ENCODE measurements around the gene CBX6.

DNA sequence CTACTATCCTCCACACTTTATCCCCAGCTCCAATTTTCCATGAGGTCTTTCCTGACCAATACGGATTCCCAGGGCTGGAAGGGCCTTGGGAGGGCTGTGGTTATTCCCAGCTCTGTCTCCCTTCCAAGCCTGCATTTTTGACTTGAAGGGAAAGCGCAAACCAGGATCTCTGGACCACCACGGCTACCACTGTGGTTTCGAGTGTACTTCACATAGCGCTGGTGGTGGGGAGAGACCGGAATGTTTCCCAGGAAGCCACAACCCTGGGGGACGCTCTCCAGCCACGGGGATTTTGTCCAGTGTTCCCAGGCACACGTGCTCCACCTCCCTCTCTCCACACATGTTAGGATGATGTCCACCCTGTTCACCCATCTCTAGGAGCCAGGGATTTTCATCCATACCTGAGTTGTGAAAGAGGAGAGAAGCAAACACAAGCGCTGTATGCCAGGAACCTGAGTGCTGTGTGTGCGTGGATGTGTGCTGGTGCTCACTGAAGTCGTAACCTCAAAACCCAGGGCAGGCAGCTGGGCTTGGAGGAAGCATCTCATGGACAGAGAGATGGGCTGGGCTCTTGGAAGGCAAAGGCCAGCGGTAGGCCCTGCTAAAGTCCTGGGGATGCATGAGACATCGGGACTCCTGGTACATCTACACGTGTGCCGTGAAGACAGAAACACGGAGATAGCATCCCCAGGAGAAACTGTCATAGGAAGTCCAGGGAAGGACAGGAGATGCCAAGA, 26.8 kb downstream of the CBX6 start:
- TF ChIP-seq GABPA (IDR thresholded peaks at IDR 0.05; ENCODE audit: borderline replicate concordance, insufficient read depth, low read length) (no peak), EP300 (IDR thresholded peaks at IDR 0.05; ENCODE audit: borderline replicate concordance in 1 of 2, low read depth in 2 of 2, low read length in 2 of 2) (no peak), YY1 (IDR thresholded peaks at IDR 0.05; ENCODE audit: low read depth, low read length) (no peak), FOSL1 (IDR thresholded peaks at IDR 0.05; ENCODE audit: insufficient read depth, low read depth, low read length) (no peak), TEAD4 (IDR thresholded peaks at IDR 0.05; ENCODE audit: low read depth, low read length) (no peak), POLR2A (IDR thresholded peaks at IDR 0.05; ENCODE audit: control extremely low read depth in 1 of 2, low read depth in 2 of 2, low read length in 2 of 2) (no peak), BRCA1 (IDR thresholded peaks at IDR 0.05; ENCODE audit: low read depth, low read length) (no peak), JUN (IDR thresholded peaks at IDR 0.05; ENCODE audit: low read depth, low read length) (no peak), SP1 (IDR thresholded peaks at IDR 0.05; ENCODE audit: low read depth, low read length) (no peak), TAF1 (IDR thresholded peaks at IDR 0.05; ENCODE audit: low read depth, low read length) (no peak), TBP (IDR thresholded peaks at IDR 0.05; ENCODE audit: low read depth, low read length) (no peak)
- TF ChIP-seq, protein P1, sequence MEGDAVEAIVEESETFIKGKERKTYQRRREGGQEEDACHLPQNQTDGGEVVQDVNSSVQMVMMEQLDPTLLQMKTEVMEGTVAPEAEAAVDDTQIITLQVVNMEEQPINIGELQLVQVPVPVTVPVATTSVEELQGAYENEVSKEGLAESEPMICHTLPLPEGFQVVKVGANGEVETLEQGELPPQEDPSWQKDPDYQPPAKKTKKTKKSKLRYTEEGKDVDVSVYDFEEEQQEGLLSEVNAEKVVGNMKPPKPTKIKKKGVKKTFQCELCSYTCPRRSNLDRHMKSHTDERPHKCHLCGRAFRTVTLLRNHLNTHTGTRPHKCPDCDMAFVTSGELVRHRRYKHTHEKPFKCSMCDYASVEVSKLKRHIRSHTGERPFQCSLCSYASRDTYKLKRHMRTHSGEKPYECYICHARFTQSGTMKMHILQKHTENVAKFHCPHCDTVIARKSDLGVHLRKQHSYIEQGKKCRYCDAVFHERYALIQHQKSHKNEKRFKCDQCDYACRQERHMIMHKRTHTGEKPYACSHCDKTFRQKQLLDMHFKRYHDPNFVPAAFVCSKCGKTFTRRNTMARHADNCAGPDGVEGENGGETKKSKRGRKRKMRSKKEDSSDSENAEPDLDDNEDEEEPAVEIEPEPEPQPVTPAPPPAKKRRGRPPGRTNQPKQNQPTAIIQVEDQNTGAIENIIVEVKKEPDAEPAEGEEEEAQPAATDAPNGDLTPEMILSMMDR (IDR thresholded peaks at IDR 0.05; ENCODE audit: control extremely low read depth in 1 of 3, insufficient read depth in 1 of 3, low read depth in 1 of 3, low read length in 3 of 3) = no peak
